Measurements from ENCODE around the gene CCDC8. TPM values are rescaled to one million over a fixed set of nuclear protein-coding genes. Genes with fewer than 3 reads are reported as not detected.

The CCDC8 gene
- total and polyA plus RNA-seq, 2 of the 4 experiments (the other 2 are of a cell fraction), result 9.3 to 10.2 TPM

GRCh38 chr19:46381756-46382345 is 31.5 kb downstream of the CCDC8 start:
- H3K27me3 ChIP-seq (ENCODE audit: control insufficient read depth, insufficient read depth, low read length), result no peaks in the 10 kb centered on the region
- H4K20me1 ChIP-seq (ENCODE audit: insufficient read depth, low read length), result no peaks in the 10 kb centered on the region
- no peak overlapping the region for H4K5ac ChIP-seq (ENCODE audit: low read depth, low read length)
- H3K14ac ChIP-seq (replicated peaks; ENCODE audit: low read depth, low read length), result no peak overlapping the region
- H3K4me3 ChIP-seq (ENCODE audit: insufficient read depth, low read depth, low read length), result no peak overlapping the region
- no peak for ATAC-seq (ENCODE audit: low read depth)
- no peak overlapping the region for H3K27ac ChIP-seq (ENCODE audit: insufficient read depth, low read length)
- no peaks in the 10 kb centered on the region; the same call in 1 of the 2 replicates for H3K4me1 ChIP-seq (ENCODE audit: control insufficient read depth, insufficient read depth, low read length)
- no peaks in the 10 kb centered on the region for H3K9me3 ChIP-seq (ENCODE audit: control insufficient read depth, insufficient read depth, low read length)
- no peak overlapping the region for H3K18ac ChIP-seq (ENCODE audit: low read depth, low read length)
- no peak overlapping the region for H2BK20ac ChIP-seq (ENCODE audit: low read depth, low read length)
- H3K4me2 ChIP-seq (ENCODE audit: low read depth, low read length), result no peak overlapping the region
- no peak overlapping the region for H4K8ac ChIP-seq (ENCODE audit: low read depth in 2 of 2, low read length in 2 of 2)
- H3K4ac ChIP-seq (ENCODE audit: low read depth, low read length), result no peak overlapping the region
- H3K9ac ChIP-seq (ENCODE audit: low read depth, low read length), result no peak overlapping the region
- BruUV-seq (replicated peaks), result no TSS peak
- no peak overlapping the region for H2AK9ac ChIP-seq (replicated peaks; ENCODE audit: low read depth, low read length, poor library complexity)
- H3K36me3 ChIP-seq (ENCODE audit: control insufficient read depth, insufficient read depth, low read length), result peaks cover 23% of the 10 kb centered on the region
- no peak for DNase-seq
- H2BK15ac ChIP-seq (ENCODE audit: low read depth, low read length), result no peak overlapping the region
- H4K91ac ChIP-seq (ENCODE audit: insufficient read depth, low read depth, low read length), result no peak overlapping the region
- POLR2A ChIA-PET (ENCODE audit: unreplicated experiment), result no interaction called here
- in situ Hi-C loops (cut with MboI; ENCODE audit: low sequenced_read_pairs) (loop anchor here (10.0 kb wide), 1 partner anchor 97 kb away; no protein-coding TSS in a partner anchor), dilution Hi-C loops (cut with HindIII; ENCODE audit: low sequenced_read_pairs, unreplicated experiment) (no loop called here), intact Hi-C loops (cut with micrococcal nuclease) (no loop called here)
- 76% methylated on average over 10 of the region's 15 CpGs; no CpG with 5 or more reads in 1 of the 2 experiments for WGBS, 2 experiments (ENCODE audit: extremely low coverage in 2 of 2, insufficient read length in 1 of 2)
- peaks cover 19 to 50% of the 10 kb centered on the region in 2 experiments for H3K79me1 ChIP-seq (ENCODE audit: low read depth in 1 of 2, low read length in 2 of 2)
- H2AFZ ChIP-seq (replicated peaks; ENCODE audit: low read length, poor library complexity), result no peak overlapping the region
- CTCF ChIA-PET, result interaction anchor here (0.5 to 1.4 kb wide), 2 partner anchors 14 to 109 kb away, joined by 3 read pairs; no protein-coding TSS in a partner anchor
- H2BK5ac ChIP-seq (ENCODE audit: low read depth, low read length, poor library complexity, severe bottlenecking), result no peak overlapping the region
- peaks cover 4% of the 10 kb centered on the region for H3K9me1 ChIP-seq (ENCODE audit: insufficient read depth, low read length)
- no peak overlapping the region for H2AK5ac ChIP-seq (ENCODE audit: low read depth, low read length)
- no peak overlapping the region for H3K23ac ChIP-seq (ENCODE audit: low read depth, low read length)
- no peak for TF ChIP-seq SMC3 (IDR thresholded peaks at IDR 0.05; ENCODE audit: low read depth, low read length)
- no peak for TF ChIP-seq RCOR1 (IDR thresholded peaks at IDR 0.05; ENCODE audit: insufficient replicate concordance, low read length)
- no peak for TF ChIP-seq CHD1 (IDR thresholded peaks at IDR 0.05; ENCODE audit: low read depth, low read length)
- no peak for TF ChIP-seq MAZ (IDR thresholded peaks at IDR 0.05; ENCODE audit: borderline replicate concordance, low read depth, low read length)
- no peak for TF ChIP-seq POLR2A (IDR thresholded peaks at IDR 0.05; ENCODE audit: low read depth, low read length)
- TF ChIP-seq BHLHE40 (IDR thresholded peaks at IDR 0.05; ENCODE audit: low read depth, low read length), result no peak
- no peak for TF ChIP-seq FOS (IDR thresholded peaks at IDR 0.05; ENCODE audit: low read depth, low read length)
- no peak for TF ChIP-seq RFX5 (IDR thresholded peaks at IDR 0.05; ENCODE audit: low read depth, low read length)
- no peak for TF ChIP-seq NFE2L2 (IDR thresholded peaks at IDR 0.05; ENCODE audit: low read depth, low read length)
- TF ChIP-seq USF2 (IDR thresholded peaks at IDR 0.05; ENCODE audit: low read depth, low read length), result no peak
- TF ChIP-seq MXI1 (IDR thresholded peaks at IDR 0.05; ENCODE audit: borderline replicate concordance, low read depth, low read length), result no peak
- TF ChIP-seq CTCF (conservative IDR thresholded peaks at IDR 0.05; ENCODE audit: low read depth, low read length), result no peak
- TF ChIP-seq RAD21 (IDR thresholded peaks at IDR 0.05; ENCODE audit: low read length), result no peak
- no peak for TF ChIP-seq ELK1 (IDR thresholded peaks at IDR 0.05; ENCODE audit: borderline replicate concordance, low read depth, low read length)
- no peak for TF ChIP-seq CEBPB (IDR thresholded peaks at IDR 0.05; ENCODE audit: low read depth, low read length)
- TF ChIP-seq MAFK (IDR thresholded peaks at IDR 0.05; ENCODE audit: low read depth, low read length), result no peak
- no peak overlapping the region for H2BK120ac ChIP-seq (ENCODE audit: low read depth, low read length)
- H3K56ac ChIP-seq (ENCODE audit: extremely low read depth, insufficient read depth, low read length), result no peak overlapping the region

Measured in IMR-90 (cell line).